ENCODE measurements around the gene OR13J1. TPM values are rescaled to one million over a fixed set of nuclear protein-coding genes. Genes with fewer than 3 reads are reported as not detected.
"Not testable (repeated sequence)": the region's sequence is repeated elsewhere in the genome, so short reads cannot be mapped to it uniquely, and the experiment has no call there.

OR13J1 gene
- total RNA-seq, 1 donor from 2014 or later, result not detected

- DNase-seq (peak; percentile 94), ATAC-seq (peak; percentile 52)
- intact Hi-C loops (cut with micrococcal nuclease), result no loop called here
Observed at GRCh38 chr9:35905912-35906679, 35.9 kb upstream of the OR13J1 start, which contains the start of gene HRCT1. HRCT1 (plus strand) TSS chr9:35906202; CDS start chr9:35906288, 86 bp downstream.

GRCh38 chr9:35905051-35905781 is 35.0 kb upstream of the OR13J1 start:
- DNase-seq (no peak), ATAC-seq (no peak)
- intact Hi-C loops (cut with micrococcal nuclease), result no loop called here

GRCh38 chr9:35904338-35904737 is 34.1 kb upstream of the OR13J1 start:
- intact Hi-C loops (cut with micrococcal nuclease), result loop anchor here (5.0 kb wide), 1 partner anchor 123 kb away; no protein-coding TSS in a partner anchor
- ATAC-seq, result no peak
- no peak for DNase-seq

GRCh38 chr9:35903049-35903448 is 32.8 kb upstream of the OR13J1 start:
- intact Hi-C loops (cut with micrococcal nuclease), result loop anchor here (2.0 to 5.0 kb wide), 2 partner anchors 44 to 124 kb away; no protein-coding TSS in a partner anchor
- ATAC-seq, result no peak
- no peak for DNase-seq

- no peak for DNase-seq
- no peak for ATAC-seq
- intact Hi-C loops (cut with micrococcal nuclease), result no loop called here
Observed at GRCh38 chr9:35899021-35899420, 28.8 kb upstream of the OR13J1 start.

GRCh38 chr9:35898337-35898736 is 28.1 kb upstream of the OR13J1 start:
- intact Hi-C loops (cut with micrococcal nuclease), result no loop called here
- no peak for ATAC-seq
- DNase-seq, result no peak

GRCh38 chr9:35897376-35898099 is 27.3 kb upstream of the OR13J1 start:
- ATAC-seq; DNase-seq; intact Hi-C loops (cut with micrococcal nuclease): not testable (repeated sequence)

- intact Hi-C loops (cut with micrococcal nuclease), result no loop called here
- ATAC-seq, result no peak
Observed at GRCh38 chr9:35896570-35896969, 26.4 kb upstream of the OR13J1 start.

GRCh38 chr9:35892051-35892450 is 21.9 kb upstream of the OR13J1 start:
- no peak for ATAC-seq
- intact Hi-C loops (cut with micrococcal nuclease), result no loop called here
- no peak for DNase-seq

More at GRCh38 chr9:35896570-35896969, 26.4 kb upstream of the OR13J1 start:
- no peak for DNase-seq

GRCh38 chr9:35891646-35892045 is 21.4 kb upstream of the OR13J1 start:
- ATAC-seq (no peak), DNase-seq (no peak)
- intact Hi-C loops (cut with micrococcal nuclease), result no loop called here

GRCh38 chr9:35884908-35885307 is 14.7 kb upstream of the OR13J1 start:
- DNase-seq, ATAC-seq: not testable (repeated sequence)
- intact Hi-C loops (cut with micrococcal nuclease), result loop anchor here (5.0 kb wide), 1 partner anchor 58 kb away; the partner anchor contains the start of genes FAM221B and TMEM8B

- DNase-seq (no peak), ATAC-seq (no peak)
- intact Hi-C loops (cut with micrococcal nuclease), result loop anchor here (2.0 to 5.0 kb wide), 2 partner anchors 56 to 94 kb away; partner anchors contain the start of genes FAM221B and TMEM8B
Observed at GRCh38 chr9:35882996-35883395, 12.8 kb upstream of the OR13J1 start.

- ATAC-seq (peak; percentile 83), DNase-seq (peak; percentile 93)
- intact Hi-C loops (cut with micrococcal nuclease), result loop anchor here (2.0 to 5.0 kb wide), 2 partner anchors 55 to 94 kb away; partner anchors contain the start of genes FAM221B and TMEM8B
Observed at GRCh38 chr9:35882263-35882848, 12.2 kb upstream of the OR13J1 start.

GRCh38 chr9:35872505-35872904 is 2.3 kb upstream of the OR13J1 start:
- no peak for ATAC-seq
- no peak for DNase-seq
- intact Hi-C loops (cut with micrococcal nuclease), result no loop called here

GRCh38 chr9:35871545-35871944 is 1.3 kb upstream of the OR13J1 start:
- intact Hi-C loops (cut with micrococcal nuclease), result no loop called here
- ATAC-seq (peak; percentile 56), DNase-seq (no peak)

- ATAC-seq (no peak), DNase-seq (no peak)
- intact Hi-C loops (cut with micrococcal nuclease), result no loop called here
Observed at GRCh38 chr9:35869621-35870216, 482 bp downstream of the OR13J1 start.

GRCh38 chr9:35868933-35869332 is 1.3 kb downstream of the OR13J1 start:
- ATAC-seq (no peak), DNase-seq (no peak)
- intact Hi-C loops (cut with micrococcal nuclease), result no loop called here

- ATAC-seq (no peak), DNase-seq (no peak)
- intact Hi-C loops (cut with micrococcal nuclease), result no loop called here
Observed at GRCh38 chr9:35867538-35867937, 2.7 kb downstream of the OR13J1 start.

Measured in left ventricle myocardium superior (tissue), 1 donor.